RPMI7951 (cell line): Measurements from ENCODE around the gene PRSS27. TPM values are rescaled to one million over a fixed set of nuclear protein-coding genes. Genes with fewer than 3 reads are reported as not detected.

Experiments used
- DNase-seq: peaks from one replicate; pipeline ENCODE4 v3.0.0-alpha.2; 2012; ENCODE audit warnings: low read depth
- total RNA-seq: library from RNA; depleted of rRNA; stranded (reverse); fragments of >200 nt; shearing (Covaris generic); gene quantifications from 2 replicates; pipeline ENCODE4 v1.2.3, GENCODE V29; 2014

The PRSS27 gene
- total RNA-seq, 1 experiment from 2014 or later, result 1.1 TPM

DNA sequence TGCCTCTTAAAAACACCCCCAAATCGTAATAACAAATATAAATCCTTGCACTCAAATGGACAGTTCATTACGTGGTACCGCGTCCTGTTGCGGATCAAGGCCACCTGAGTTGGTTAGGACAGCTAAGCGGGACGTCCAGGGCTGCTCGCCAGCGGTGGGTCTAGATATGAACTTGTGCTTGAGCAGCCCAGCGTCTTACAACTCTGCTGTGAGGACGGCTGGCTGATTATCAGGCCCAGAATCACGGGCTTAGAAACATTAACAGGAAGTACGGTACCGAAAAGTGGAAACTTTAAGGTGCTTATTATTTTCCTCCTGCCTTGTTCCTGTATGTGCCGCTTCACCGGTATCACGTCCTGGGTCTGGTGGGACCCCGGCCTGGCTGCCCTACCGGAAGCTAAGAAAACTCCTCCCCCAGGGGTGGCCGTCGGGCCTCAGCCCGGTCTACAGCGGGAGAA, 31.6 kb upstream of the PRSS27 start:
- DNase-seq, result no peak

DNA sequence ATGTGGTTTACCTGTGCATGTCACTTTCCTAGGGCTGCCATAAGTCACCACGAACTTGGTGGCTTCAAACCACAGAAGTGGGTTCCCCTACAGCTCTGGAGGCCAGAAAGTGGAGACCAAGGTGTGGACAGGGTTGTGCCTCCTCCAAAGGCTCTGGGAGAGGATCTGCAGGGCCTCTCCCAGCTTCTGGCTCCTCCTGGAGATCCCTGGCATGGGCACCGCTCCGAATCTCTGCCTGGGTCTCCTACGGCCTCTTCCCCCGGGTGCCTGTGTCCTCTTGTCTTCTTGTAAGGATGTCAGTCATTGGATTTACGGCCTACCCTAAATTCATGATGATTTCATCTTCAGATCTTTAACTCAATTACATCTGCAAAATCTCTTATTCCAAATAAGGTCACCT, 29.9 kb upstream of the PRSS27 start:
- DNase-seq, result no peak

GRCh38 chr16:2749476-2749875, 29.5 kb upstream of the PRSS27 start:
- DNase-seq, result no peak

DNA sequence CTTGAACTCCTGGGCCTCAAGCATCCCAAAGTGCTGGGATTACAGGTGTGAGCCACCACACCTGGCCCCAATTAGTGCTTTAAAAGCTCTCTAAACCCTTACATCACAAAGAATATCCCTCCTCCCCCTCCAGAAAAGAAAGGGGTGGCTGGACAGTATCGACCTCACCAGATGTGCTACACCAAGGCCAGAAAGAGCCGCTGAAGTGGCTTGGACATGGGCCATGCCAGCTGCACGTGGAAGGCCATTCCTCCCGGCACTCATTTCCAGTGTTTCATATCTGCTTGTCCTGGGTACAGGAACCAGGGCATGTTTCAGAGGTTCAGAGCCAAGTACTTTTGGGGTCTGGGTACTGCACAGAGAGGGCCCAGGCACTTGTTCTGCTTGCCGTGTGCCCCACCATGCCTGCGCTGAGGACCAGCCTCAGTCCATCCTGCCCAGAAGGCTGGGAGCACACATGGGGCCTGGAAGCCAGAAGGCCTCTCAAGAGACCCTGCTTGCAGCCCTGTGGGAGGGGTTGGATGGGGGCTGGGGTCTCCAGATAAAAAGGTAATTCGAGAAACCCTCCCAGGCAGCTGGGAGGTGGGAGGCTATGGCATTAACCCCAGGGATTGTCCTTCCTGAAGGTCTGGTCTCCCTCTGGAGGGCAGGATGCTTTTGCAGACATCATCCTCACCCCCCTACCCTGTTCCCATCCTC, 28.9 kb upstream of the PRSS27 start:
- no peak for DNase-seq

DNA sequence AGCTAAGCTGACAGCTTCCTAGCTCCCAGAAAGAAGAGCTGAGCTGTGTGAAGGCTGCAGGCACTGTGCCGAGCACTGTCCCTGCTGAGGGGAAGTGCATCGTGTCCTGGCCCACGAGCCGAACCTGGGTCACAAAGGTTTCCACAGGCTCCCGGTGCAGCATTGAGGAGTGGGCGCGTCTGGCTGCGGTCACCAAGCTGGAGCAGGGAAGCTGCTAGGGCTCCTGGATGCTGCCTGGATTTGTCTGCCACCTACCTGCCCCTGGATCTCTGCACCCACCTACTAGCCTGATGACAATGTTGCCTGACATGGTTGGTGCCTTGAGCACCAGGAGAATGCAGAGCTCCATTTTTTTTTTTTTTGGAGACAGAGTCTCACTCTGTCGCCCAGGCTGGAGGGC, 25.9 kb upstream of the PRSS27 start:
- DNase-seq, result no peak

DNA sequence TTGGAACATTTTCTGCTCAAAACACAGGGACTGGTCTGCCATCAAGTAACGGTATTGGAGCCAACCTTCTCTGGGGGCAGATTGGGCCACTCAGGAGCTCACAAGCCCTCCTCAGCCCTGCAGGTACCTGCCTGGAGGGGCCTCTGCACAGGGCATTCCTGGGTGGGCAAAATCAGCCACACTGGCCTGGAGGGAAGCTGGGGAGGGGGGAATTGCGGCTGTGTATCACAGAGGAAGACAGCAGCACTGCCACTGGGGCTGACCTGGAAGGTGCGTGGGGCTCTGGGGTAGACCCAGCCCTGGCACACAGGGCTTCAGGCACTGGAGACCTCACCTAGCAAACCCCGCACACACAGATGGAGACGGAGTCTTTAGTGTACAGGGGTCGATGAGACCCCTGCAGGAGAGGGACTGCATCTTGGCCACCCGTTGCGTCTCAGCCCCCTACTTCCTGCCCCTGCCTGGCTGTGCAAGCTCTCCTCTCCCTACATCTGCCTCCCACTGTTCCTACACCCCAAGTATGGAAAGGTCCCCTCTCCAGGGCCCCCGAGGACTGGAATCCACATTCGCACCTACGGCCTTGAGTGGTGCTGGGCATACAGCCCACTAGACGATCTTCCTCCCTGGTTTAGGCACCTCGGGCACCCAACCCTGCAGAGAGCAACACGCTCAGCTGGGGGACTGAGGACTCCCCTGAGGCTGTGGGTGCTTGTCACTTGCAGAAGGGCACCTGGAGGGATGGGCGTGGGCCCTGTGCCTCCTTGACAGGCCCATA, 25.3 kb upstream of the PRSS27 start:
- no peak for DNase-seq

DNA sequence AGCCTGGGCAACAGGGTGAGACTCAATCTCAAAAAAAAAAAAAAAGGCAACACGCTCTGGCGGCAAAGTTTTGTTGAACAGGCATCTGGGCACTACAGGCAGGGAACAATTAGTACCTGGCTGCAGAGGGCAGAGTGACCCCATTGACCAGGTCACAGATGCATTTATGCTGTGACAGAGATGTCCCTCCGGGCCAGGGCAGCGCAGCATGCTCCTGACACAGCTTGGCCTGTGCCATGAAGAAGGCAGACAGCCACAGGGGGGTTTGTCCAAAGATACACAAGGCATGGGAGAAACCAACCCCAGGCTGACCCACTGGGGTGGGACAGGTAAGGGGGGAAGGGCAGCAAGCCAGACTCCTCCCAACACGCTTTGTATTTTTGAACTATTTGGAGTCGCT, 24.7 kb upstream of the PRSS27 start:
- DNase-seq, result no peak

GRCh38 chr16:2743007-2743810, 23.2 kb upstream of the PRSS27 start:
- no peak for DNase-seq

DNA sequence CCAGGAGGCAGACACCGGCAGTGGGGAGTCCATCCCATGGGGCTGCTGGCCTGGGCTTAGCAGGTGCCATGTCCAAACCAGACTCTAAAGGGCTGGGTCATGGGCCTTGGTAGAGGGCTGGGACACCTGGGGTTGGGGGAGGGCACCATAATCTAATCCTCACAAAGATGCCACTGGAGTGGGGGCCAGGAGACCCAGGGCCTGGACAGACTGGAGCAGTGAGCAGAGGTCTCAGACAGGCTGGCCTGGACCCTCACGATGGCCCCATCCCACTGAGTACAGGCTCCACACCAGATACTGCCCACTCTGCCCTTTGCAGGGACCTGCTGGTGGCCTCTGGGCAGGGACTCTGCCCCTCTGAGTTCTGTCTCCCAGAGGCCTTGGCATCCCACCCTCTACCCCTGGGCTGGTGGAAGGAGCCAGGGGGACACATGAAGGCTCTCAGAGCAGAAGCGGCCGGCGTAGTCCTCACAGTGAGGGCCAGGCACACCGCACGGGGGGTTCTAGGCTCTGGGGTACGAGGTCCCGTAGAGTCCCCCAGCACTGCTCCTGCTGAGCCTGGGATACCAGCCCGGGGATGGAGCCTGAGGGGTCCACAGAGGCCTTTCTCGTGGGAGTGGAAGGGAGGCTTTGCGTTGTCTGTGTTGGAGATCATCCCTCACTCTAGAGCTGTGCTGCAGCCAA, 22.4 kb upstream of the PRSS27 start:
- no peak for DNase-seq

- DNase-seq, result no peak
Observed at GRCh38 chr16:2741168-2741567, 21.1 kb upstream of the PRSS27 start.

DNA sequence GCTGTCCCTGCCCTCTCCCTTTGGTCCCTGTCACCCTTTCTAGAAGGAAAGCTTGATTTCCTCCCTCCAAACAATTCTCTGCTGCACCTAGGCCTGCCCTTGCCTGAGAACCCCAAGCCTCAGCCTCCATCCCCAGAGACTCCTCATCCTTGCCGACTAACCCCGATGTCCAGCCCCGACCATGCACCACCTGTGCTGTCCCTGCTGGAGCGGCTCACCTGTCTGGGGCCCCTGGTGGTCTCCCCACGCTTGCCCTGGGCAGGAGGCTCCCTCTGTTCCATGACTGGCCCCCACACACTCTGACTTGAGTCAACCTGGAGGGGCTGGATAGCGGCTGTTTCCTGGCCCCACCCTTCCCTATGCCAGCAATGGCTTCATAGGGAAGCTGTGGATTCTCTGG, 20.5 kb upstream of the PRSS27 start:
- no peak for DNase-seq

DNA sequence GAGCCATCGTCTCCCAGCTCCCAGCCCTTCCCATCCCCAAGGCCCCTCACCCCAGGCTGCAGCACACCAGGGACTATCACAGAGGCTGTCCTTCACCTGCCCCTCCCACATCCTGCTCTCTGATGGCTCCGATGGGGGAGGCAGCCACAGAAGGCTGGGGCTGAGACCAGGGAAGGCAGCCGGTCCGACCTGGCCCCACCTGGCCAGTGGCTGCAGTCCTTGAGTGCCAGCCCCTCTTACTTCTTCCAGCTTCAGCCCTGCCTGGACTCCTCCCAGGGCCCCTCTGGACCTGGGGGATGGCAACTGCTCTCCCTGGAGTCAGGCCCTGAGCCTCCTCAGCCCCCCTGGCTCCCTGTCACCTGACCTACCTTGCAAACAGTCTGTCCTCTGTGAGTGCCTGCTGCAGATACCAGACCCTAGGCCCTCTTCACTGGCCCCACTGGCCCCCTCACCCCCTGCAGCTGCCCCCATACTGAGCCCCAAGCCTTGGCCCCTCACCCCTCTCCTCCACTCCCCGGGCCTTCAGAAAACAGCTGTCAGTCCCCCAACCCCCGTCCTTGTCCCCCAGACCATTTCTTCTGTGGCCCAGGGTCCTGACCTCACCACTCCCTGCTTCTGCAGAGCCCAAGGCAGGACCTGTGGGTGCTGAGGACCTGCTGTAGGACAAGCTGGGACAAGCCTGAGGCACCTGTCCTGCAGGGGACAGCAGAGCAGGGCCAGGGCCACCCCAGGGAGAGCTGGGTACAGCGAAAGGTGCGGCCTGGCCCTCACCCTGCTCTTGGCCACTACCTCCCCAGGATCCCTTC, 19.8 kb upstream of the PRSS27 start:
- DNase-seq, result no peak

- DNase-seq, result no peak
Observed at GRCh38 chr16:2738615-2739014, 18.6 kb upstream of the PRSS27 start.

DNA sequence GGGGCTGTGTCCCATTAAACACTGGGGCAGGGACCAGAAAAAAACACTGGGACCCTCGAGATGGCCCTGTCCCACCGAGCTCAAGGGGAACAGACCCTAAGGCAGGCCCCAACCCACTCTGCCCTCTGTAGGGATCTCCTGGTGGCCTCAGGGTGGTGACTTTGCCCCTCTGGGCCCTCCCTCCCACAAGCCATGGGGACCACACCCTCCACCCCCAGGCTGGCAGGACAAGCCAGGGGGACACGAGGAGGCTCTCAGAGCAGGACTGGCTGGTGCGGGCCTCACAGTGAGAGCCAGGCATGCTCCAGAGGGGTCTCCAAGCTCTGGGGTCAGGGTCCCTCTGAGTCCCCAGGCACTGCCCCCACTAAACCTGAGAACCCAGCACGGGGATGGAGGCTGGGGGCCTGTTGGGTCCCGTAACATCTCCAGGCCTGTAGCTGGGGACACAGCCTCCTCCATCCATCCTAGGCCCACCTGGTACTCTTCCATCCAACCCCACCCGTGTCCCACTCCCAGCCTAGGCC, 17.9 kb upstream of the PRSS27 start:
- DNase-seq, result no peak

DNA sequence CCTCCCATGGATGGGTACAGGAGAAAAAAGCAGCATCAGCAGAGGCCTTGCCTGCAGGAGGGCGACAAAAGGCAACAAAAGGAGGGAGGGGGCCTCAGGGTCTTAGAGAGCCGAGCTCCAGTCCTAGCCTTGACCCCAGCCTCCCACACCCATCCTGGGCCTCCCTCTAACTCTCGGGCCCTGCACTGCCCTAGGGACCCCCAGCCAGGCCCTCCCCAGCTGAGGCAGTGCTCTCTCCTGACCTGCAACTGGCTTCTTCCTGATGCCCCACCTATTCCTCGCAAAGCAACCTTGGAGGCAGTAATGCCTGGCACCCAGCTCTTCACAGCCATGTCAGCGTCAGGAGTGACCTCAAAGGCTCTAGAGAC, 17.2 kb upstream of the PRSS27 start:
- DNase-seq, result no peak

- DNase-seq, result no peak
Observed at GRCh38 chr16:2736476-2737237, 16.6 kb upstream of the PRSS27 start.

DNA sequence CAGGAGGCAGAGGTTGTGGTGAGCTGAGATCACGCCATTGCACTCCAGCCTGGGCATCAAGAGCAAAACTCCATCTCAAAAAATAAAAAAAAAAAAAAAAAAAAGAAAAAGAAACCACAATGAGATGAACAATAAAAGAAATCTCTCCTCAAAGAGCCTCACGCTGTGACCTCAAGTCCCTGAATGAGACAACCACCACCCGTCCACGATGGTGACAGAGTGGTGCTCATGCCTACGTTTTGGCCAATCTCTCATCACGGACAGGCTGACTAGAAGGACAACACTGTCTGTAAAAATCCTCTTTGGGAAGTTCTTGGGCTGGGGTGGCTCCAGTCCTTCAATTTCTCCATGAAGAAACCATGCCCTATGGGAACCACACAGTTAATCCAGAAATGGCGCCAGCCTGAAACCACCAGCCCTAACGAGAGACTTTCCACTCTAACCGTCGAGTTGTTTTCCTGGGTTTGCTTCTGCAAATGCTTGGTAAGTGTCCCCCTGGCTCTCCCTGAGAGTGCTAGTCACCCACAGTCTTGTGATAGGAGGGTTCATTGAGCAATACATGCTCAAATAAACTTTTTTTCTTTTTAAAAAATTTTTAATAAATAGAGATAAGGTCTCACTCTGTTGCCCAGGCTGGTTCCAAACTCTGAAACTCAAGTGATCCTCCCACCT, 15.0 kb upstream of the PRSS27 start:
- no peak for DNase-seq

DNA sequence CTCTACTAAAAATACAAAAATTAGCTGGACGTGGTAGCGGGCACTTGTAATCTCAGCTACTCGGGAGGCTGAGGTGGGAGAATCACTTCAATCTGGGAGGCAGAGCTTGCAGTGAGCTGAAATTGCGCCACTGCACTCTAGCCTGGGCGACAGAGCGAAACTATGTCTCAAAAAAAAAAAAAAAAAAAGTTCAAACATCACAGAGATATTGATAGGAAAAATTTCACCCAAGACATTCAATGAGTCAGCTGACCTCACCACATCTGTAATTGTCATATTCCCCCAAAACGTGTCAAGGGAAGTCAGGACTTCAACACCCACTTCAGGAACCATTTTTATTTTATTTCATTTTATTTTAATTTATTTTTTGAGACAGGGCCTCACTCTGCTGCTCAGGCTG, 8.0 kb upstream of the PRSS27 start:
- no peak for DNase-seq

DNA sequence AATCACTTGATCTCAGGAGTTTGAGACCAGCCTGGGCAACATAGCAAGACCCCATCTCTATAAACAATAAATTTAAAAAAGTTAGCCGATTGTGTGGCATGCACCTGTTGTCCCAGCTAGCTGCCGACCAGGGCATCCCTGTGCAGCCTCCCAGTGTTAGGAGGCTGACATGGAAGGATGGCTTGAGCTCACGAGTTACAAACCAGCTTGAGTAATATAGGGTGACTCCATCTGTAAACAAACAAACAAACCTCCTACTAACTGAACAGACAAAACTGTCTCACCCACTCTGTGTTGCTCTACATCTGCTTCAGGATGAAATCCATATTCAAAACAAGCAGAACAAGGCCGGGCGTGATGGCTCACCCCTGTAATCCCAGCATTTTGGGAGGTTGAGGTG, 6.9 kb upstream of the PRSS27 start:
- no peak for DNase-seq
